OCI-LY1 (cell line): ENCODE data around the gene SNTB2.

ENCODE experiments used
- CTCF ChIP-seq: fragments of 200-600 bp; sonication (generic), shearing (Covaris generic); IDR thresholded peaks from 2 replicates; pipeline ENCODE4 v1.5.1; 2017; ENCODE audit warnings: mild to moderate bottlenecking, antibody characterized with exemption, low read length, moderate library complexity, mixed read lengths
- EZH2 ChIP-seq: fragments of 200-600 bp; sonication (generic), shearing (Covaris generic); IDR thresholded peaks from 2 replicates; pipeline ENCODE4 v1.8.0; 2017; ENCODE audit warnings: borderline replicate concordance, mixed run types, mild to moderate bottlenecking, antibody characterized with exemption, low read length, moderate library complexity, mixed read lengths

GRCh38 chr16:69180011-69180338 lies 7.0 kb upstream of the SNTB2 start:
- TF ChIP-seq CTCF (no peak), EZH2 (no peak)
